ENCODE results near the gene RIPK3. TPM values are rescaled to one million over a fixed set of nuclear protein-coding genes. Genes with fewer than 3 reads are reported as not detected.

The RIPK3 gene
- total RNA-seq, 1 donor = 9.9 TPM

- Histone ChIP-seq H3K4me1 (ENCODE audit: insufficient read depth, low read length) (peaks cover 84% of the 10 kb centered on the region), H3K4me3 (ENCODE audit: low read length) (peak within 1 kb of the TSS; percentile 47), H3K9me3 (ENCODE audit: low read depth, low read length) (no peaks in the 10 kb centered on the region), H3K27me3 (ENCODE audit: insufficient read depth, low read length) (no peaks in the 10 kb centered on the region)
Measured at GRCh38 chr14:24310646-24311604, 28.9 kb downstream of the RIPK3 start, which contains the start of gene LTB4R. TSS of gene LTB4R (plus strand) at chr14:24311502. CDS start at chr14:24315652, 4,150 bp downstream.

GRCh38 chr14:24310265-24310645, 29.5 kb downstream of the RIPK3 start:
- H3K4me3 ChIP-seq (ENCODE audit: low read length) = peak overlapping the region; percentile 47
- peaks cover 77% of the 10 kb centered on the region for H3K4me1 ChIP-seq (ENCODE audit: insufficient read depth, low read length)

GRCh38 chr14:24309538-24310264, 30.1 kb downstream of the RIPK3 start, which contains the start of gene LTB4R2:
TSS of gene LTB4R2 (plus strand) at chr14:24310140. CDS start at chr14:24310665, 525 bp downstream.
- Histone ChIP-seq H3K4me3 (ENCODE audit: low read length) (peak within 1 kb of the TSS; percentile 47), H3K9me3 (ENCODE audit: low read depth, low read length) (no peaks in the 10 kb centered on the region), H3K4me1 (ENCODE audit: insufficient read depth, low read length) (peaks cover 72% of the 10 kb centered on the region), H3K27me3 (ENCODE audit: insufficient read depth, low read length) (no peaks in the 10 kb centered on the region)

More at GRCh38 chr14:24310265-24310645, 29.5 kb downstream of the RIPK3 start:
- H3K27me3 ChIP-seq (ENCODE audit: insufficient read depth, low read length) = no peaks in the 10 kb centered on the region
- no peaks in the 10 kb centered on the region for H3K9me3 ChIP-seq (ENCODE audit: low read depth, low read length)

GRCh38 chr14:24308342-24309124, 31.3 kb downstream of the RIPK3 start:
- H3K9me3 ChIP-seq (ENCODE audit: low read depth, low read length) = no peaks in the 10 kb centered on the region
- H3K27me3 ChIP-seq (ENCODE audit: insufficient read depth, low read length) = no peaks in the 10 kb centered on the region
- no peak overlapping the region for H3K4me3 ChIP-seq (ENCODE audit: low read length)
- H3K4me1 ChIP-seq (ENCODE audit: insufficient read depth, low read length) = peaks cover 60% of the 10 kb centered on the region

- no peaks in the 10 kb centered on the region for H3K9me3 ChIP-seq (ENCODE audit: low read depth, low read length)
- no peak within 1 kb of the TSS for H3K4me3 ChIP-seq (ENCODE audit: low read length)
- no peaks in the 10 kb centered on the region for H3K27me3 ChIP-seq (ENCODE audit: insufficient read depth, low read length)
- H3K4me1 ChIP-seq (ENCODE audit: insufficient read depth, low read length) = peaks cover 52% of the 10 kb centered on the region
Measured at GRCh38 chr14:24307575-24308341, 32.0 kb downstream of the RIPK3 start, which contains the start of gene CIDEB. TSS of gene CIDEB (minus strand) at chr14:24307977. CDS start at chr14:24307858, 119 bp downstream.

GRCh38 chr14:24307156-24307574, 32.6 kb downstream of the RIPK3 start:
- H3K9me3 ChIP-seq (ENCODE audit: low read depth, low read length) = no peaks in the 10 kb centered on the region
- H3K27me3 ChIP-seq (ENCODE audit: insufficient read depth, low read length) = no peaks in the 10 kb centered on the region
- H3K4me3 ChIP-seq (ENCODE audit: low read length) = no peak overlapping the region
- peaks cover 46% of the 10 kb centered on the region for H3K4me1 ChIP-seq (ENCODE audit: insufficient read depth, low read length)

- no peaks in the 10 kb centered on the region for H3K27me3 ChIP-seq (ENCODE audit: insufficient read depth, low read length)
- H3K4me3 ChIP-seq (ENCODE audit: low read length) = no peak overlapping the region
- no peaks in the 10 kb centered on the region for H3K9me3 ChIP-seq (ENCODE audit: low read depth, low read length)
- peaks cover 36% of the 10 kb centered on the region for H3K4me1 ChIP-seq (ENCODE audit: insufficient read depth, low read length)
Measured at GRCh38 chr14:24304019-24304387, 35.8 kb downstream of the RIPK3 start.

- no peaks in the 10 kb centered on the region for H3K9me3 ChIP-seq (ENCODE audit: low read depth, low read length)
- H3K27me3 ChIP-seq (ENCODE audit: insufficient read depth, low read length) = no peaks in the 10 kb centered on the region
- H3K4me3 ChIP-seq (ENCODE audit: low read length) = peak overlapping the region; percentile 68
- H3K4me1 ChIP-seq (ENCODE audit: insufficient read depth, low read length) = peaks cover 45% of the 10 kb centered on the region
Measured at GRCh38 chr14:24300326-24300980, 39.3 kb downstream of the RIPK3 start.

GRCh38 chr14:24299255-24300191, 40.3 kb downstream of the RIPK3 start, which contains the start of the genes DHRS1 and NOP9:
TSS of gene DHRS1 (minus strand) at chr14:24299780. CDS start at chr14:24299106, 674 bp downstream.
TSS of gene NOP9 (plus strand) at chr14:24299850. CDS start at chr14:24299955, 105 bp downstream.
- Histone ChIP-seq H3K4me1 (ENCODE audit: insufficient read depth, low read length) (peaks cover 45% of the 10 kb centered on the region), H3K4me3 (ENCODE audit: low read length) (peak within 1 kb of the TSS; percentile 68), H3K9me3 (ENCODE audit: low read depth, low read length) (no peaks in the 10 kb centered on the region)

GRCh38 chr14:24298892-24299254, 40.9 kb downstream of the RIPK3 start:
- Histone ChIP-seq H3K9me3 (ENCODE audit: low read depth, low read length) (no peaks in the 10 kb centered on the region), H3K4me1 (ENCODE audit: insufficient read depth, low read length) (peaks cover 45% of the 10 kb centered on the region), H3K4me3 (ENCODE audit: low read length) (peak overlapping the region; percentile 68), H3K27me3 (ENCODE audit: insufficient read depth, low read length) (no peaks in the 10 kb centered on the region)

More at GRCh38 chr14:24299255-24300191, 40.3 kb downstream of the RIPK3 start, which contains the start of the genes DHRS1 and NOP9:
- H3K27me3 ChIP-seq (ENCODE audit: insufficient read depth, low read length) = no peaks in the 10 kb centered on the region

- Histone ChIP-seq H3K4me1 (ENCODE audit: insufficient read depth, low read length) (peaks cover 45% of the 10 kb centered on the region), H3K4me3 (ENCODE audit: low read length) (no peak overlapping the region), H3K27me3 (ENCODE audit: insufficient read depth, low read length) (no peaks in the 10 kb centered on the region), H3K9me3 (ENCODE audit: low read depth, low read length) (no peaks in the 10 kb centered on the region)
Measured at GRCh38 chr14:24297190-24297964, 42.4 kb downstream of the RIPK3 start.

All from mononuclear cell (primary cell).